Forelimb muscle (tissue), 1 donor: ENCODE measurements around the gene AJUBA. TPM values are rescaled to one million over a fixed set of nuclear protein-coding genes. Genes with fewer than 3 reads are reported as not detected.
"Not testable (repeated sequence)": the region's sequence is repeated elsewhere in the genome, so short reads cannot be mapped to it uniquely, and the experiment has no call there.

Experiments used
- DNase-seq: peaks from one replicate; pipeline ENCODE4 v3.0.0-alpha.2; 2013; ENCODE audit warnings: low read depth
- polyA plus RNA-seq: library from polyadenylated mRNA; unstranded; fragments of 120-200 nt; gene quantifications from one replicate; pipeline ENCODE4 v1.2.1, GENCODE V29; 2013; ENCODE audit not compliant: insufficient read length

AJUBA gene
- polyA plus RNA-seq, 1 donor: 44.8 TPM

DNA sequence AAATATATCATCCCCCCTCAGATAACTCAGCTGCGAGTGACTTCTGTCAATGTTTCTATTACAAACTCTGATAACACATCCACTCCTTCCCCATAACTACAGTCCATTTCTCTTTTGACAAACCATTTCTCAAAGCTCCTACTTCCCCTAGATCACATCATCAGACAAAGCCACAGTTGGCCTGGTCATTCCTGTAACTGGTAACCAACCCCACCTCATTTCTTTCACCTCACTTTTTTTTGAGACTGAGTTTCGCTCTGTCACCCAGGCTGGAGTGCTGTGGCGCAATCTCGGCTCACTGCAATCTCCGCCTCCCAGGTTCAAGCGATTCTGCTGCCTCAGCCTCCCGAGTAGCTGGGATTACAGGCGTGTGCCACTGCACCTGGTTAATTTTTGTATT lies 30.6 kb downstream of the AJUBA start:
- DNase-seq: not testable (repeated sequence)

DNA sequence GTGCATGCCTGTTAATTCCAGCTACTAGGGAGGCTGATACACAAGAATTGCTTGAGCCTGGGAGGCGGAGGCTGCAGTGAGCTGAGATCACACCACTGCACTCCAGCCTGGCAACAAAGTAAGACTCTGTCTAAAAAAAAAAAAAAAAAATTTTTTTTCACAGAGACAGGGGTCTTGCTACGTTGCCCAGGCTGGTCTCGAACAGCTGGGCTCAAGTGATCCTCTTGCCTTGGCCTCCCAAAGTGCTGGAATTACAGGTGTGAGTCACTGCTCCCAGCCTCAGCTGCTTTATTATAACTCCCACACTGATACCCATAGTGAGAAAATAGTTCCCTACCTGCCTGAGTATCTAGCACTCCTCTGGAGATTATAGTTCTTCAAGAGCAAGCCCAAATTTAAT lies 36.7 kb downstream of the AJUBA start:
- DNase-seq: no peak

DNA sequence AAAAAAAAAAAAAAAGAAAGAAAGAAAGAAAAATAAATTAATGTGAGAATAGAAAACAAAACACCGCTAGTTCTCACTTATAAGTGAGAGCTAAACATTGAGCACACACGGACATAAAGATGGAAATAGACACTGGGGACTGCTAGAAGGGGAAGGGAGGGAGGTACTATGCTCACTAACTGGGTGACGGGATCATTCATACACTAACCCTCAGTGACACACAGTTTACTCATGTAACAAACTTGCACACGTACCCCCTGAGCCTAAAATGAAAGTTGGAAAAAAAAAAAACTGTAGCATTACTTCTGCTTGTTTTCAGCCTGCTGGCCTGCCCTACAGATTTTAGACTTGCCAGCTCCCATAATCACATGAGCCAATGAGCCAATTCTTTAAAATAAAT lies 42.7 kb downstream of the AJUBA start:
- DNase-seq: no peak

DNA sequence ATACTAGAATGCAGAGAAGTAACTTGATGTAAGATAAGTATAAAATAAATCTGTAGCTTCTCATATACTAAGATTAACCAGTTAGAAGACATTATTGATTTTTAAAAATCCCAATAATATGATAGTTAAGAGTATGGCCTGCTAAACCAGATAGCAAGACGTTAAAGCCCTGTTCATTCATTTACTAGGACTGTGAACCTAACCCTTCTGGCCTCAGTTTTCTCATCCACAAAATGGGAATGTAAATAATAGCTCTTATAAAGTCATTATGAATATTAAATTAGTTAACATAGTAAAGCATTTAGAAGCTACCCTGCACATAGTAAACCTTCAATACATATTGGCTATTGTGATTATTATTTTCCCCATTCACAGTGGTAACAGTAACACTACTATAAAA lies 47.2 kb downstream of the AJUBA start:
- no peak for DNase-seq

DNA sequence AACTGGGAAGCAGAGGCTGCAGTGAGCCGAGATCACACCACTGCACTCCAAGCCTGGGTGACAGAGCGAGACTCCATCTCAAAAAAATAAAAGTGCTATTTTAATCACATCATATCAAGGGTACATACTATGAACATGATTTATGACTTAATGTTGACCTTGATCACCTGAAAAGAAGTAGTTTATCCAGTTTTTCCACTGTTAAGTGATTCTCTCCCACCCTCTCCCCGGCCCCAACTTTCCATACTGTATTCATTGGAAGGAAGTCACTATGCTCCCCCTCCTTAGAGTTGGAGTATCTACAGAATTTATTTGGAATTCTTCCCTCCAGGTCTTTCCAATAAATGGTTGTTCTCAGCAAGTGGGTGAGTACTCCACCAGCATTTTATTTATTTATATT lies 50.2 kb downstream of the AJUBA start:
- DNase-seq: no peak

DNA sequence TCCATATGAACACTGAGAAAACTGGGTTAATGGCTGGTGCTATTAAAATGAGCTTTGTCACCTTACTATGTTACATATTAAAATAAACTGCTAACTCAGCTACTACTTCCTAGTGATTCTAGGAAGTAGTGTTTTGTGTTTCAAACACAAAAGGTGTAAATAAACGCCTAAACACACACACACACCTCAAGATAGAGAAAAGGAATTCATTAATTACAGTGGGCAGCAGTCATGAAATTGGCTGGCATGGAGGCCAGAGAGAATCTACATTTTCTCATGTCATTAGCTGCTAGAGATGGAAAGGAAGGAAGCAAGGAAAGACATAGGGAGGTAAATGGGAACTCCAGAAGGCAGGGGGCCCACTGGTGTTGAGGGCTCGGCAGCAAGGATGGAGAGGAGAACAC lies 52.4 kb downstream of the AJUBA start:
- no peak for DNase-seq

DNA sequence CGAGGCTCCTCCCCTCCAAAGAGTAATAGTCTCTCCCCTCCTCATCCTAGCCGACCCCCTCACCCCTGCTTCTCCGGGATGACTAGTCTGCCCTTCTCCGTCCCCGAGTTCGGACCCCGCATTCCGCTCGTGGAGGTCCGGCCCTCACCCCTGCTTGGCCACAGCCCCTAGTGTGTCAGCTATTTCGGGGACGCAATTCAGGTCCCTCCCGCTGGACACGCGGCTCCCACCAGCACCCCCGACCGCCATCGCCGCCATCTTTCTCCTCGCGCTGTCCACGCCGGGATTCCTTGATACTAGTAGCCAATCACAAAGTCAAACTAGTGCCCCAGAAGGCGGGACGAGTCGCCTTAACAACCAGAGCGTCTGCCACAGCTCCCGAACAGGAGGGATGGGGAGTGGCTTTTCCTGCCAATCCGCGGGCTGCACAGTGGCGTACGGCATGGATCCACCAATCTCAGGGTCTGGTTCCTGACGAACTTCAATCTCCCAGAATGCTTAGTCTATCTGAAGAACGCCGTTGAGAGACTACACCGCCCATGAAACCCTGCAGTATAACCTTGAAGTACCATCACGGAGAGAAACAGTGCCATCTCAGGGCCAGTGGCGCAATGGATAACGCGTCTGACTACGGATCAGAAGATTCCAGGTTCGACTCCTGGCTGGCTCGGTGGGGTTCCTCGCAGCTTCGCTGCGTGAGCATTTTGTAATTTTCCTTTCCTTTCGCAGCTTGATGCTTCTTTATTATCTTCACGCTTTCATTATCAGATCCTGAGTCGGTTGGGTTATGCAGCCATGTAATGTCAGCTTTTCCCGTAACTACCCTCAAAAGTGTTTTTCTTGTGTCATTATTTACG lies 53.0 kb downstream of the AJUBA start, which contains the start of gene PRMT5:
TSS of gene PRMT5 (minus strand) at position 273 of the 857 bp plus-strand sequence. CDS start at position 258, 15 bp downstream.
- DNase-seq: peak; percentile 99

DNA sequence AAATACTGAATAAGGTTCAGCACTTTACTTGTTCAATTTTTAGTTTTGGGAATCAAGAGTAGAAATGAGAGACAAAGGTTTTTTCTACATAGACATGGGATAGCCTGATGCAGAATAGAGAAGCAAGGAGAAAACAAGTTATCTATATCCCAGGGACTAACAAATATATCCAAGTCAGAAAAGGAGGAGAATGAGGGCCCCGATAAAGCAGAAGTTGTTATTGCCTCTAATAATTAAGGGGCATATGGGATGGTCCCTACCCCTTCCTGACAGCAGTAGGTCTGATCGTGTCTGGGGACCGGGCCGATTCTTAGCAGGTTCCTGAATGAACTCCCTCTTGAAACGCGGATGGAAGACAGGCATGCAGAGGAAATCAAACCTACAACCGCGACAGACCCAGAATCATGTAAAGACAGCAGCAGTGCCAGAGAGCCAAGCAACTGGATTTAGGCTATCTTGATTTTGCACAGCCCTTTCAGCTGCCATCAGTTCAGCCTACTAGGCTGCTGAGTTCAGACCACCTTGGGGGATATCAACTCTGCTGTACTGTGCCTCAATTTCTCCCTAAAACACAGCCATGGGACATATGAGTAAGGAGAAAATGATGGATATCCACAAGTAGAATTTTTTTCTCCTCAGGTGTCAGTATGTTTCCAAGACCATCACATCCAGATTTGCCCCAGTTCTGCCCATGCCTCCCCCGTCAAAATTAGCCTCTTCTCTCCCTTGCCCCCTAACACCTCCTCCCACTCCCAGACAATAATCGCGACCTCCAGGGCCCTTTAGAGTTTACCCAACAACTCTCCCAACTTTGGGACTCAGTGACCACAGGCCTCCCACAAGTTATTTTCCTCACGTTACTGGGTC lies 53.9 kb downstream of the AJUBA start:
- DNase-seq: no peak

DNA sequence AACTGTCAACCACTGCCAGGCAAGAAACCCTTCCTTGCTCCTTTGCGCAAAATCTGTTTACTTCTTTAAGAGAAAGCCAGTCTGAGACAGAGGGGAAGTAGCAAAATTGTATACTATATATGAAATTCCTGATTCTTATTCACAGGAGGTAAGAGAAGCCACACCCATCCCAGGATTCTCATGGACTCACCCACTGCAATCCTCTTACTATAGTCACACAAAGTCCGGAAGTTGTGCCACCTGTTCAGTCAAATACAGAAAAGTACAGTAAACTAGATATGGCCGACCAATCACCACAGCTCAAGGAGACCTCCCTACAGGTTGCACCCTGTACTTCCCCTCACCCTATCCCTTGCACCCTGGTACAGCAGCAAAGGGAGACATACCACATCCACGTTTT lies 56.0 kb downstream of the AJUBA start:
- DNase-seq: no peak

DNA sequence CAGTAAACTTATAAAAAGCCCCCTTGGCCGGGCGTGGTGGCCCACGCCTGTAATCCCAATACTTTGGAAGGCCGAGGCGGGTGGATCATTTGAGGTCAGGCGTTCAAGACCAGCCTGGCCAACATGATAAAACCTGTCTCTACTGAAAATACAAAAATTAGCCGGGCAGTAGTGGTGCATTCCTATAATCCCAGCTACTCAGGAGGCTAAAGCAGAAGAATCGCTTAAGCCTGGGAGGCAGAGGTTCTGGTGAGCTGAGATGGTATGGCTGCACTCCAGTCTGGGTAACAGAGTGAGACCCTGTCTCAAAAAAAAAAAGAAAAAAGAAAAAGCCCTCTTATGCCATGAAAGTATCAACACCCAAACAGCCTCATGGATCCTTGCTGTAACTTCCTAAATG lies 56.8 kb downstream of the AJUBA start:
- no peak for DNase-seq

DNA sequence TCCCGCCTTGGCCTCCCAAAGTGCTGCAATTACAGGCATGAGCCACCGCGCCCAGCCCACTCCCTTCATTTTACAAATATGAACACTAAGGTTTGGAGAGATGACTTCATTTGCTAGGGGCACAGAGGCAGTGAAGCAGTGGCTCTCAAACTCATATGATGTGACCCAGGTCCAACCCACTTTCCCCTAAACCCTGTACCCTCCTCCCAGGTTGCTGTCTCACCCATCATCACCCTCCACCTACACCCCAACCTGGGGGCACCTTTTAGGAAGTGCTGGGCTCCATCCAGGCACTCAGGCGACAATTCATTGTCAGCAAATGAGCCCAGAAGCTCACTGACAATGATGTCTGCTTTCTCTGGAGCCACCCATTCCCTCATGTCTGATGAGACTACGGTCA lies 58.6 kb downstream of the AJUBA start:
- DNase-seq: no peak

DNA sequence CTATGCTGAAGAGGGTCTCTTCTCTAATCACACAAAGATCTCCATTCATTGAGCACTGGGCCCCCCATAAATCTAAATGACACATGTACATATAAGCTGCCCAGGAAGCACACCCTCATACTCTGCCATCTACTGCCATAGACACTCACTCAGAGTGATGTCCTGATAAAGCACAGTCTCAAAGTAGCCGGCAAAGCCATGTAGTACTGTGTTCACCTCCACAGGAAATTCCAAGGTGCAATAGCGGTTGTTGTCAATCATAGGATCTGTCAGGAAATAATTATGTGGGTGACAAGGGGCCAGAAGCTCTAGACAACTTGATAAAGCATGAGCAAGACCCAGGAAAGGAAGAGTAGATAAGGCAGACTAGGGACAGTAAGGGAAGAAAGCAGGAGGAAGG lies 60.1 kb downstream of the AJUBA start:
- no peak for DNase-seq

Other genes with a start within 250 kb of the AJUBA start
- gene OXA1L, start 215.9 kb downstream of the AJUBA start, polyA plus RNA-seq: 250 TPM
- gene SLC7A7, start 167.1 kb downstream of the AJUBA start, polyA plus RNA-seq: 25.7 TPM
- gene MRPL52, start 152.7 kb downstream of the AJUBA start, polyA plus RNA-seq: 73.7 TPM
- 157 TPM for gene MMP14, start 146.0 kb downstream of the AJUBA start, polyA plus RNA-seq
- 36.5 TPM for gene LRP10, start 110.8 kb downstream of the AJUBA start, polyA plus RNA-seq
- gene REM2, start 99.3 kb downstream of the AJUBA start, polyA plus RNA-seq: 0.24 TPM
- gene RBM23, start 63.4 kb downstream of the AJUBA start, polyA plus RNA-seq: 57.9 TPM
- gene PRMT5, start 53.2 kb downstream of the AJUBA start, polyA plus RNA-seq: 61.0 TPM
- gene HAUS4, start 25.5 kb downstream of the AJUBA start, polyA plus RNA-seq: 30.2 TPM
- 11.2 TPM for gene C14orf93, start 27.6 kb upstream of the AJUBA start, polyA plus RNA-seq
- gene PSMB5, start 52.3 kb upstream of the AJUBA start, polyA plus RNA-seq: 226 TPM
- not detected for gene PSMB11, start 59.7 kb upstream of the AJUBA start, polyA plus RNA-seq
- gene CDH24, start 75.0 kb upstream of the AJUBA start, polyA plus RNA-seq: 3.8 TPM
- gene ACIN1, start 112.6 kb upstream of the AJUBA start, polyA plus RNA-seq: 144 TPM
- 47.4 TPM for gene C14orf119, start 113.0 kb upstream of the AJUBA start, polyA plus RNA-seq
- not detected for gene CIROP, start 122.4 kb upstream of the AJUBA start, polyA plus RNA-seq
- gene CEBPE, start 136.7 kb upstream of the AJUBA start, polyA plus RNA-seq: 0.11 TPM
- gene SLC7A8, start 201.1 kb upstream of the AJUBA start, polyA plus RNA-seq: 2.9 TPM